OCI-LY1 (cell line): ENCODE measurements around the gene PLEKHA4.
"Not testable (repeated sequence)": the region's sequence is repeated elsewhere in the genome, so short reads cannot be mapped to it uniquely, and the experiment has no call there.

Experiments
- H2AFZ ChIP-seq: fragments of 200-600 bp; sonication (generic), shearing (Covaris generic); 2 replicates; pipeline ENCODE4 v1.6.0; 2014; ENCODE audit warnings: antibody characterized with exemption, mild to moderate bottlenecking, low read length
- H3F3A ChIP-seq: fragments of 200-600 bp; sonication (generic), shearing (Covaris generic); 2 replicates; pipeline ENCODE4 v1.6.0; 2014; ENCODE audit warnings: mild to moderate bottlenecking, antibody characterized with exemption, low read length, moderate library complexity; ENCODE audit not compliant: insufficient read depth
- H3K27ac ChIP-seq: fragments of 200-600 bp; sonication (generic); 2 replicates; pipeline ENCODE4 v1.5.1; 2014; ENCODE audit warnings: low read length, mixed run types, mild to moderate bottlenecking, low read depth; ENCODE audit not compliant: poor library complexity, severe bottlenecking
- H3K27me3 ChIP-seq: fragments of 200-600 bp; sonication (generic); 2 replicates; pipeline ENCODE4 v1.6.0; 2014; ENCODE audit warnings: antibody characterized with exemption, mild to moderate bottlenecking, low read length, moderate library complexity; ENCODE audit not compliant: insufficient read depth
- H3K36me3 ChIP-seq: fragments of 200-600 bp; sonication (generic); 2 replicates; pipeline ENCODE4 v1.6.1; 2014; ENCODE audit warnings: mild to moderate bottlenecking, antibody characterized with exemption, low read length, moderate library complexity, mixed read lengths; ENCODE audit not compliant: insufficient read depth
- H3K4me1 ChIP-seq: fragments of 200-600 bp; sonication (generic); 2 replicates; pipeline ENCODE4 v1.5.1; 2014; ENCODE audit warnings: mild to moderate bottlenecking, low read length, moderate library complexity; ENCODE audit not compliant: insufficient read depth, severe bottlenecking
- H3K4me2 ChIP-seq: fragments of 200-600 bp; sonication (generic), shearing (Covaris generic); 2 replicates; pipeline ENCODE4 v1.6.1; 2014; ENCODE audit warnings: low read length
- H3K4me3 ChIP-seq: fragments of 200-600 bp; sonication (generic); 2 replicates; pipeline ENCODE4 v1.5.1; 2014; ENCODE audit warnings: low read length, low read depth, mild to moderate bottlenecking, mixed read lengths; ENCODE audit not compliant: poor library complexity, severe bottlenecking
- H3K79me2 ChIP-seq: fragments of 200-600 bp; shearing (Covaris generic); 2 replicates; pipeline ENCODE4 v1.6.1; 2016; ENCODE audit warnings: mixed run types, low read length, mixed read lengths; ENCODE audit not compliant: insufficient read depth
- H3K9ac ChIP-seq: fragments of 200-600 bp; sonication (generic), shearing (Covaris generic); 2 replicates; pipeline ENCODE4 v1.6.1; 2014; ENCODE audit warnings: mild to moderate bottlenecking, low read length, mixed read lengths
- H3K9me2 ChIP-seq: fragments of 200-600 bp; sonication (generic), shearing (Covaris generic); 2 replicates; pipeline ENCODE4 v1.6.1; 2014; ENCODE audit warnings: low read depth, mild to moderate bottlenecking, low read length, mixed read lengths
- H3K9me3 ChIP-seq: fragments of 200-600 bp; shearing (Covaris generic); 2 replicates; pipeline ENCODE4 v1.6.1; 2014; ENCODE audit warnings: low read length, mixed read lengths
- H4K20me1 ChIP-seq: fragments of 200-600 bp; sonication (generic), shearing (Covaris generic); 2 replicates; pipeline ENCODE4 v1.6.0; 2016; ENCODE audit warnings: mild to moderate bottlenecking, low read length; ENCODE audit not compliant: insufficient read depth
- EZH2 ChIP-seq: fragments of 200-600 bp; sonication (generic), shearing (Covaris generic); IDR thresholded peaks from 2 replicates; pipeline ENCODE4 v1.8.0; 2017; ENCODE audit warnings: borderline replicate concordance, mixed run types, mild to moderate bottlenecking, antibody characterized with exemption, low read length, moderate library complexity, mixed read lengths
- TF ChIP-seq, protein P1 (sequence below): fragments of 200-600 bp; sonication (generic), shearing (Covaris generic); IDR thresholded peaks from 2 replicates; pipeline ENCODE4 v1.5.1; 2017; ENCODE audit warnings: mild to moderate bottlenecking, antibody characterized with exemption, low read length, moderate library complexity, mixed read lengths

The PLEKHA4 gene

DNA sequence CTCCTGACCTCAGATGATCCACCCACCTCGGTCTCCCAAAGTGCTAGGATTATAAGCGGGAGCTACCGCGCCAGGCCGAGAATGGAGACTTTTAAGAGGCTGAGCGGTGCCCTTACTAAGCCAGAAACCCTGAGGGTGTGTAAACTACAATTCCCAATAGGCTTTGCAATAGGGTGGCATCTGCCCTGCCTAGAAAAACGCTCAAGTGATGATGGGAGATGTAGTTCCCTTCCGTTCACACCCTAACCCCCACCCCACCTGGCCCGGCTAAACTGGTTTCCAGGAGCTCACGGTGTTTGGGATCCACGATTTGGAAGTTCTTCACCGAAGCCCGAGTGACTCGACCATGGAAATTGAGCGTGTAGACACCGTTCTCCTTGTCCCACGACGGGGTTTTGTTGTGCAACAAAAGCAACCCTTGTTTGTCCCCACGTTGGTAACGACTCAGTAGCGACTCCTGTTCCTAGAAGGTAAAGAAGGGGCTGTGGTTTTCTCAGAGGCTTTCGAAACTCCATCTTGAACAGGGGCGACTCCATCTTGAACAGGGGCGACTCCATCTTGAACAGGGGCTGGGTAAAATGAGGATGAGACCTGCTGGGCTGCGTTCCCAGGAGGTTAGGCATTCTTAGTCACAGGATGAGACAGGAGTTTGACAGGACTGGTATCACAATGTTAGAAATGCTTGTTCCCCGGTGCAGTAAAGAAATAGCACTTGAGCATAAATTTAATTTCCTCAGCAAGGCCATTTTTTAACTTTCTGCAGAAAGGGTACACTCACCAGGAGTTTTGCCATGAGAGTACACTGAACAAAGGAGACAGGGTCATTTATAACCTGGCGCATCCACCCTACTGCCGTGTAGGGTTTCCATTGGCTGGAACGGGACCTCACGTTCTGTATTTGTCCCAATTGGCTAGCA lies 13.6 kb upstream of the PLEKHA4 start:
- Histone ChIP-seq H3K27ac (no peak overlapping the region), H3K9me2 (no peaks in the 10 kb centered on the region), H2AFZ (no peak overlapping the region), H3K79me2 (no peaks in the 10 kb centered on the region), H3K9ac (no peak overlapping the region), H3K9me3 (peaks cover 4% of the 10 kb centered on the region; the same call in 1 of the 2 replicates), H3K36me3 (no peaks in the 10 kb centered on the region; the same call in 1 of the 2 replicates), H3K4me3 (no peak overlapping the region), H3K4me2 (no peak overlapping the region), H3K27me3 (no peaks in the 10 kb centered on the region), H3K4me1 (peaks cover 8% of the 10 kb centered on the region), H3F3A (no peaks in the 10 kb centered on the region), H4K20me1 (no peaks in the 10 kb centered on the region)
- TF ChIP-seq EZH2: no peak
- TF ChIP-seq, protein P1, sequence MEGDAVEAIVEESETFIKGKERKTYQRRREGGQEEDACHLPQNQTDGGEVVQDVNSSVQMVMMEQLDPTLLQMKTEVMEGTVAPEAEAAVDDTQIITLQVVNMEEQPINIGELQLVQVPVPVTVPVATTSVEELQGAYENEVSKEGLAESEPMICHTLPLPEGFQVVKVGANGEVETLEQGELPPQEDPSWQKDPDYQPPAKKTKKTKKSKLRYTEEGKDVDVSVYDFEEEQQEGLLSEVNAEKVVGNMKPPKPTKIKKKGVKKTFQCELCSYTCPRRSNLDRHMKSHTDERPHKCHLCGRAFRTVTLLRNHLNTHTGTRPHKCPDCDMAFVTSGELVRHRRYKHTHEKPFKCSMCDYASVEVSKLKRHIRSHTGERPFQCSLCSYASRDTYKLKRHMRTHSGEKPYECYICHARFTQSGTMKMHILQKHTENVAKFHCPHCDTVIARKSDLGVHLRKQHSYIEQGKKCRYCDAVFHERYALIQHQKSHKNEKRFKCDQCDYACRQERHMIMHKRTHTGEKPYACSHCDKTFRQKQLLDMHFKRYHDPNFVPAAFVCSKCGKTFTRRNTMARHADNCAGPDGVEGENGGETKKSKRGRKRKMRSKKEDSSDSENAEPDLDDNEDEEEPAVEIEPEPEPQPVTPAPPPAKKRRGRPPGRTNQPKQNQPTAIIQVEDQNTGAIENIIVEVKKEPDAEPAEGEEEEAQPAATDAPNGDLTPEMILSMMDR: no peak

GRCh38 chr19:48879696-48880095 lies 11.3 kb upstream of the PLEKHA4 start:
- not testable (repeated sequence) for H3K4me2 ChIP-seq, H3K79me2 ChIP-seq, H3K36me3 ChIP-seq, H3K9ac ChIP-seq, H3K27me3 ChIP-seq, H3F3A ChIP-seq, H4K20me1 ChIP-seq, H3K4me3 ChIP-seq, H3K9me2 ChIP-seq, H3K27ac ChIP-seq, H2AFZ ChIP-seq, H3K9me3 ChIP-seq
- H3K4me1 ChIP-seq: peaks cover 15% of the 10 kb centered on the region

GRCh38 chr19:48879025-48879637 lies 10.7 kb upstream of the PLEKHA4 start:
- Histone ChIP-seq H3K9ac (no peak overlapping the region), H3K4me2 (no peak overlapping the region), H3K4me3 (no peak overlapping the region), H3K27me3 (no peaks in the 10 kb centered on the region), H2AFZ (no peak overlapping the region), H3K9me2 (no peaks in the 10 kb centered on the region), H3K36me3 (peaks cover under 1% of the 10 kb centered on the region), H3K27ac (no peak overlapping the region), H4K20me1 (no peaks in the 10 kb centered on the region), H3K9me3 (peaks cover 4% of the 10 kb centered on the region; the same call in 1 of the 2 replicates), H3F3A (no peaks in the 10 kb centered on the region), H3K4me1 (peaks cover 21% of the 10 kb centered on the region), H3K79me2 (no peaks in the 10 kb centered on the region)
- TF ChIP-seq EZH2: no peak
- TF ChIP-seq, protein P1: no peak
